Measurements from ENCODE around the gene ZCCHC4.

ZCCHC4 gene

GRCh38 chr4:25312496-25313200 is at the start of gene ZCCHC4:
TSS of gene ZCCHC4 (plus strand) at chr4:25312774. CDS start at chr4:25312810, 36 bp downstream.
- DNase-seq = peak; percentile 91

- no peak for DNase-seq
Observed at GRCh38 chr4:25271866-25272265, 40.7 kb upstream of the ZCCHC4 start.

GRCh38 chr4:25280210-25280609 is 32.4 kb upstream of the ZCCHC4 start:
- DNase-seq = no peak

GRCh38 chr4:25283948-25284347 is 28.6 kb upstream of the ZCCHC4 start:
- no peak for DNase-seq

- no peak for DNase-seq
Observed at GRCh38 chr4:25284466-25284865, 28.1 kb upstream of the ZCCHC4 start.

- no peak for DNase-seq
Observed at GRCh38 chr4:25290490-25291067, 22.0 kb upstream of the ZCCHC4 start.

GRCh38 chr4:25291158-25291733 is 21.3 kb upstream of the ZCCHC4 start:
- DNase-seq = no peak

- DNase-seq = no peak
Observed at GRCh38 chr4:25297528-25298242, 14.9 kb upstream of the ZCCHC4 start.

GRCh38 chr4:25299476-25300203 is 12.9 kb upstream of the ZCCHC4 start:
- DNase-seq = no peak

GRCh38 chr4:25301471-25301870 is 11.1 kb upstream of the ZCCHC4 start:
- no peak for DNase-seq

GRCh38 chr4:25302626-25303025 is 9.9 kb upstream of the ZCCHC4 start:
- DNase-seq = no peak

- no peak for DNase-seq
Observed at GRCh38 chr4:25303578-25303977, 9.0 kb upstream of the ZCCHC4 start.

GRCh38 chr4:25306518-25307057 is 6.0 kb upstream of the ZCCHC4 start:
- no peak for DNase-seq

GRCh38 chr4:25307596-25307995 is 5.0 kb upstream of the ZCCHC4 start:
- DNase-seq = no peak

- DNase-seq = no peak
Observed at GRCh38 chr4:25308306-25308705, 4.3 kb upstream of the ZCCHC4 start.

- DNase-seq = peak; percentile 48
Observed at GRCh38 chr4:25308761-25309160, 3.8 kb upstream of the ZCCHC4 start.

- DNase-seq = no peak
Observed at GRCh38 chr4:25310066-25310802, 2.3 kb upstream of the ZCCHC4 start.

GRCh38 chr4:25310803-25311166 is 1.8 kb upstream of the ZCCHC4 start:
- no peak for DNase-seq

- no peak for DNase-seq
Observed at GRCh38 chr4:25313201-25313895, 774 bp downstream of the ZCCHC4 start.

- DNase-seq = peak; percentile 73
Observed at GRCh38 chr4:25320336-25320735, 7.8 kb downstream of the ZCCHC4 start.

GRCh38 chr4:25320773-25321172 is 8.2 kb downstream of the ZCCHC4 start:
- peak; percentile 86 for DNase-seq

All from fibroblast of skin of right quadriceps (primary cell).